ENCODE results near the gene PPP4R3B. TPM values are rescaled to one million over a fixed set of nuclear protein-coding genes. Genes with fewer than 3 reads are reported as not detected.

The PPP4R3B gene
- 29.6 TPM for total RNA-seq
- long read RNA-seq, full-length matches to known transcripts = 11 of 38 reads
- long read RNA-seq, partial matches to known transcripts = 17 of 38 reads
- long read RNA-seq, other reads (novel, unspliced or antisense) = 10 of 38 reads

DNA sequence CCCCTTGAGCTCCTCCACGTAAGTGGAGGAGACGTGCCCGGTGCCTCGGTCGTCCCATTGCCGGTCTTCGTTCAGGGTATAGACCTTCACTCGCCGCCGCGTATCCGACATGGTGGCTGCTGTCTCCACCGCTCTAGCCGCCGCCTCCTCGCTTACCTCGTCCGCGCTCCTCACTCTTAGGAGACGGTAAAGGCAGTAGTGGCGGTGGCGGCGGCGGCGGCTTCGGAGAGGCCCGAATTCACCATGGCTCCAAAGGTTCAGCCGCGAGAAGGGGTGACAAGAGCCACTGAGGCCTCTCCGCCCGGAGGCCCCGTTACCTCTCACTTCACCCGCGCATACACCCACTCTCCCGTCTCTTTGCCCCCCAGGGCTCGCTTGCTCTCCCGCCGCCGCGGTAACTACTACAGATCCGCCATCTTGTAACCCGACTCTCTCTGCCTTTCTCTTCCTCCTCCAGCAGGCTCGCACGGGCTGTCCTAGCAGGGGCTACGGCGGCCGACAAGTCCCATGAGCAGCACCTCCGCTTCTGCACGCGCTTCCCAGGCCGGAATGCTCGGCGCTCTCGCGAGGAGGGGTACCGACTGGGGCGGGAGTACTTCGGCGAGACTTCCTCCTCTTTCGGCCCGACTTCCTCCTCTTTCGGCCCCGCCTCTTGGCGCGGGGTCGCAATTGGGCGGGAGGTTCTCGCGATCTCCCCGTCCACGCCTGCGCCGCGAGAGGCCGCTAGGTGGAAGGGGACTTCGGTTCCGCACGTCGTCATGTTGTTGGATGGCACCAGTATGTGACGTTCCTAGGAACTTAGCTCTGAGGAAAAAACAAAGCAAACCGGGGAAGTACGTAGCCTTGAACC lies at the start of gene PPP4R3B:
TSS of gene PPP4R3B (minus strand) at position 448 of the 850 bp plus-strand sequence. CDS start at position 111, 337 bp downstream.
- intact Hi-C loops (cut with DNase I) = loop anchor here (5.0 to 10.0 kb wide), 3 partner anchors 75 to 333 kb away; partner anchors contain the start of genes CFAP36 and PNPT1

DNA sequence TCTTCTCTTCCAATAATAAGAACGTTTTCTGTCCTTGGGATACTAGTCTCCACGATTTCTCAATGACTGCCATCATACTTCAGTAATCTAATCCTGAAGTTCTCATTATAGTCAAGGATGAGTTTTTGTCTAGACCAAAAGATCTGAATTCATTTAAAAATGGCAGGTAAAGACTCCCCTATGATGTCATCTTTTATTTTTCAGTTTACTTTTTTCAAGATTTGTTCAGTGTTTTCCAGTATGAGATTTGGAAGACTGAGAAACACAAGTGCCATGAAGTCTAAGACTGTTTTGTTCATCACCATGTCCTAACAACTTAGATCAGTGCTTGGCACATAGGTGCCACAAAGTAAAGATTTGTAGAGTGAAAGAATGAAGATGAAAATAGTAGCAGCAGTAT lies 35.8 kb upstream of the PPP4R3B start:
- intact Hi-C loops (cut with DNase I) = no loop called here
- DNase-seq (ENCODE audit: low spot score) = no peak

More for the DNA sequence above, at the start of gene PPP4R3B:
- peak; percentile 99 for DNase-seq (ENCODE audit: low spot score)

DNA sequence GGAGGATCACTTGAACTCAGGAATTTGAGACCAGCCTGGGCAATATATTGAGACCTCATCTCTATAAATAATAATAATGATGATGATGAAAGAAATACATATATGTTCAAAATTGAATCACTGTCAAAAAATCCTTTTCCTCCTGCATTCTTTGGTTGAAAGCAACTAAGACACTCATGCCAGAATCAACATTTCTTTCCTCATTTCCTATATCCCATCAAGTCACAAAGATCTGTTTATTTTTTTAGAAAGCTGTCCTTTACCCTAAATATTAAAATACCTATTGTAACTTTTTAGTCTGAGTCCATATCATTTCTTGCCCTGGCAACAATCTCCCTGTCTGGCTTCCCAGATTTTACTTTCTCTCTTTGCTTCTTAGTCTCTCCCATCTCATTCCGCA lies 31.8 kb upstream of the PPP4R3B start:
- DNase-seq (ENCODE audit: low spot score) = no peak
- intact Hi-C loops (cut with DNase I) = no loop called here

DNA sequence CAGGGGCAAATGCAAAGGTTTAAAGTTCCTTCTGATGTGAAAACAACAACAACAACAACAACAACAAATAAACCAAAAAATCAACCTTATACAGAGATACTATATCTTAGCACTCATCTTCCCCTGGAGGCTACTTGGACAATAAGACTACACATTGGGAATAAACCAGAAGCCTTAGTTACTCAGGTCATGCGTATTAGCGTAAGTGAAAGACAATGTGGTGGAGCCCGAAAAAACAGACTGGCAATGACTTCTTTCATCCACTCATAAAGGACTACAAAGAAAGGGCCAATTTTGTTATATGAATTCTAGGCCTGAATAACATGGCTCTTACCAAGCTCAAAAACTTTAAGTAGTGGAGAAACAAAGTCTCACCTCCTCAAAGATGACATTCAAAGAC lies 19.4 kb upstream of the PPP4R3B start:
- intact Hi-C loops (cut with DNase I) = no loop called here

DNA sequence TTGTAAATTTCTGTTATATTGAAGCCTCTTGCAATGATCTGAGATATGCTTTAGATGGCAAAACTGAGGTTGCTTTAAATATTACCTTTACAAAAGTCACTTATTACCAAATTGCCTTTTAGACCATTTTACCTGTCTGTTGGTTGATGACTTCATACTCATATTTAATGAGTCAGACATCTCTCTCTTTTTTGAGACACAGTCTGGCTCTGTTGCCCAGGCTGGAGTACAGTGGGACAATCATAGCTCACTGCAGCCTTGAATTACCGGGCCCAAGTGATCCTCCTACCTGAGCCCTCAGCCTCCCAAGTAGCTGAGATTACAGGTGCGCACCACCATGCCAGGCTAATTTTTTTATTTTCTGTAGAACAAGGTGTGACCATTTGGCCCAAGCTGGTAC lies 11.5 kb upstream of the PPP4R3B start:
- no peak for DNase-seq (ENCODE audit: low spot score)
- intact Hi-C loops (cut with DNase I) = no loop called here

More for the DNA sequence above, 19.4 kb upstream of the PPP4R3B start:
- DNase-seq (ENCODE audit: low spot score) = no peak

DNA sequence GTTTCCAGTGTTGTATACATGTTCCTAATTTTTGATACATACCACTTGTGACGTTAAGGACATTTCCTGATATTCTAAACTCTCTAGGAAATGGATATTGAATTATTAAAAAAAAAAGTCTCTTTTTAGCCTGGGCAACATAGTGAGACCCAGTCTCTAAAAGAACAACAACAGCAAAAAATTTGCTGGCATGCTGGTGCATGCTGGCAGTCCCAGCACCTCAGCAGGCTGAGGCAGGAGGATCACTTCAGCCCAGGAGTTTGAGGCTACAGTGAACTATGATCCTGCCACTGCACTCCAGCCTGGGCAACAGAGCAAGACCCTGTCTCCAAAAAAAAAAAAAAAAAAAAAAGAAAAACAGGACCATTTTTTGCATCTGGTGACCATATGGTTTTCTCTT lies 10.5 kb upstream of the PPP4R3B start:
- intact Hi-C loops (cut with DNase I) = no loop called here
- DNase-seq (ENCODE audit: low spot score) = no peak

DNA sequence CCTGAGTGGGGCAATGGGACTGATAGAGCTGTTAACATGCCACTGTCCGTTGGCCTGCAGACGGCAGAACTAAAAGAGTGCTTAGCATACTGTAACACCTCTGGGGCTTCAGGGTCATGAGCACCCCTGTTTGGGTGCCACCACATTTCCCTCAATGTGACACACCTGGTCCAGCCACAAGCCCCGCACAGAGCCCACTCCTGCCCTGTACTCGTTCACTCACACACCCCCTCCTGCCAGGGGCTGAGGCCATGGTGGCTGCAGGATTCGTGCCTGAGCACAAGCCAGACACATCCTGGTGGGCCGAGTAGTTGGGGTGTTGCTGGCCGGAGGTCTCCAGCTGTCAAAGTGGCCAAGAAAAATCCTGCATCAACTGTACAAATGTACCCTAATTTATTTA lies 4.4 kb upstream of the PPP4R3B start:
- no peak for DNase-seq (ENCODE audit: low spot score)
- intact Hi-C loops (cut with DNase I) = no loop called here

DNA sequence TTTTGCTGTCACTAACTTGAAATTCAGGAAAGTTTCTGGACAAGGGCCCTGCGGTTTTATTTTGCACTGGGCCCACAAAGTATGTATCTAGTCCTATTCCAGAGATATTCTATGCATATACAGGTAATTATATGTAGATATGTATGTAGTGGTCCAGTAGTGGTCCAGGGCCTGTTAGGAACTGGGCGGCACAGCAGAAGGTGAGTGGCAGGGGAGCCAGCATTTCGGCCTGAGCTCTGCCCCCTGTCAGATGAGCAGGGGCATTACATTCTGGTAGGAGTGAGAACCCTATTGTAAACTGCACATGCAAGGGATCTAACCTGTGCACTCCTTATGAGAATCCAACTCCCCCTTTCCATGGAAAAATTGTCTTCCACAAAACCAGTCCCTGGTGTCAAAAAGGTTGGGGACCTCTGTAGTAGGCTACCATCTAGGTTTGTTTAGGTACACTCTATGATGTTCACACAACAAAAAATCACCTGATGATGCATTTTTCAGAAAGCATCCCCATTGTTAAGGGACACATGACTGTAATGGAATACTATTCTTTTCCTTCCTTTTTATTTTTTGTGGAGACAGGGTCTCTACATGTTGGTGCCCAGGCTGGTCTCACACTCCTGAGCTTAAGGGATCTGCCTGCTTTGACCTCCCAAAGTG lies 2.8 kb upstream of the PPP4R3B start:
- intact Hi-C loops (cut with DNase I) = no loop called here
- no peak for DNase-seq (ENCODE audit: low spot score)

DNA sequence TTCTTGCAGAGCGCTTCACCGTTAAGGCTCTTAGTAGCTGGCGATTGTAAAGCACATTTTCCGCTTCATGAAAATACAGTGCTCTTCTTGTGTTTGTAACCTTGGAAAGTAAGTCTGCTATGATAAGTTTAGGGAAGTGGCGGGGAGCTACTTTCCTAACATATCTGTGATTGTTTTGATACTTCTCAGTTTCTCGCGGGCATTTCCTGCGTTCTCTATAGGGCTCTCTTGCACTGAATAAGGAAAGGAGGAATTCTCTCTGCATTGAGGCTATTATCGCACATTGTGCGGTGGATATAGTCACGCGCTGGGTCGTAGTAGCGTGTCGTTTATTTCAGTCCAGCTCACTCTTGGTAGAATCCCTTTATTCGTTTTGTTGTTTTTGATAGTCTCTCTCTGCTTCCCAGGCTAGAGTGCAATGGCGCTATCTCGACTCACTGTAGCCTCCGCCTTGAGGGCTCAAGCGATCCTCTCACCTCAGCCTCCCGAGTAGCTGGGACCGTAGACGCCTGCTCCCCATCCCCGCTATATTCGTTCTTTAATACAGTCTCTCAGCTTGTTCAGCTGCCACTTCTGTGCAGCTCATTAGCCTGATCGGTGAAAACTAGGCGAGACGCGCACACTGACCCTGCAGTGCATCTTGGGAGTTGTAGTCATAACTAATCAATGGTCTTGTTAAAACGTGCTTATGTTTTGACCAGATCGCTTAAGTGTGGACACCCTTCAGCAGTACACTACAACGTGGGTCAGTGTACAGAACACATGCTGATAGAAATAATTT lies 1.0 kb upstream of the PPP4R3B start:
- intact Hi-C loops (cut with DNase I) = loop anchor here (5.0 to 10.0 kb wide), 3 partner anchors 74 to 334 kb away; partner anchors contain the start of genes CFAP36 and PNPT1
- DNase-seq (ENCODE audit: low spot score) = no peak

DNA sequence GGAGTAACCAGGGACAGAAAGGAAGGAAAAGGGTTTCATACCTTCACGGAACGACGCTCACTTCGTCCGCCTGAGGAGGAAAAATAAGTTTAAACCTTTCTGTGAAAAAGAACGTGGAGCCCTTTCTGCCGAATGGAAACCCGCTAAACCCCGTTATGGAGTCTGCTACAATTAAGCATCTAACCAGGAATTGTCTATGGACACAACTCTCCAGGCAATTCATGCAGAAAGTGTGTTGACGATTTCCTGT lies 528 bp upstream of the PPP4R3B start:
- intact Hi-C loops (cut with DNase I) = loop anchor here (5.0 to 10.0 kb wide), 3 partner anchors 74 to 333 kb away; partner anchors contain the start of genes CFAP36 and PNPT1

DNA sequence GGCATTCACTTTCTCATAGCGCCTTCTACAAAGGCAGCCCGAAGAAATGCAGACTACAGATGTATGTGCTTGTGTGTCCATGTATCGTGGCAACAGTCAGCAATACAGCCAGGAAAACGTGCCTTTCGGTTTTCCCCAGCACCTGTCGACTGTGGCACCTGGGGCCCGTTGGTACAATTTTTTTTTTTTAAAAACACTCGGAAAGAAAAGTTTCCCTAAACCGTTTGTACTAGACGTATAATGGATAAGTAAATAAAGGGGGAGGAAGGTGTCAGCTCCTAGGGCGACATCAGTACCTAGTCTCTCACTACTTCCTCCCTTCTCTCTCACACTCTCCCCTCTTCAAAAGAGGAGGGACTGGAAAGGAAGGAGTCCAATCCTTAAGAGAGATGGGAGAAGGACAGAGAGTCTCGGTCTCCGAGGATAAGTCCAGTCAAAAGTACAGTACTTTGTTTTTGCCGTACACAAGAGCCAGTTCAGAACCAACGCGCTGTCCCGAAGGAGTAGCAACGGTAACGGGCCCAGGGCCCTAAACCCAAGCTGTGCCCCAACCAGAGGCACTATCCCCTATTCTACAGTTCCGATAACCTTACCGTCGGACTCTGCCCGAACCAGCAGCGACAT lies 759 bp downstream of the PPP4R3B start:
- intact Hi-C loops (cut with DNase I) = loop anchor here (5.0 to 10.0 kb wide), 3 partner anchors 76 to 332 kb away; partner anchors contain the start of genes CFAP36 and PNPT1
- no peak for DNase-seq (ENCODE audit: low spot score)

More for the DNA sequence above, 528 bp upstream of the PPP4R3B start:
- no peak for DNase-seq (ENCODE audit: low spot score)

DNA sequence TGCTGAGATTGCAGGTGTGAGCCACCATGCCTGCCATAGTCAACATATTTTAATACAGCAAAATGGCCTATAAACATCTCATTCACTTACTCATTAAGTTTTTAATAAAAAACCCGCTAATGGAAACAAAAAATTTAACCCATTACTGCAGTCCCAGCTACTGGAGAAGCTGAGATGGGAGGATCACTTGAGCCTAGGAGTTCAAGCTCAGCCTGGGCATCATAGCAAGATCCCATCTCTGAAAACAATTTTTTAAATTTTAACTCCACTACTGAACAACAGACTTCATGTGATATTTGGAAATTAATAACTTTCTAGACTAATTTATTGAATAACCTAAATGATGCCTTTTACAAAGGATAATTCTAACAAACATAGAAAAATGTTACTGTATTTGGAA lies 5.4 kb downstream of the PPP4R3B start:
- DNase-seq (ENCODE audit: low spot score) = no peak
- intact Hi-C loops (cut with DNase I) = loop anchor here (10.0 kb wide), 1 partner anchor 327 kb away; no protein-coding TSS in a partner anchor

DNA sequence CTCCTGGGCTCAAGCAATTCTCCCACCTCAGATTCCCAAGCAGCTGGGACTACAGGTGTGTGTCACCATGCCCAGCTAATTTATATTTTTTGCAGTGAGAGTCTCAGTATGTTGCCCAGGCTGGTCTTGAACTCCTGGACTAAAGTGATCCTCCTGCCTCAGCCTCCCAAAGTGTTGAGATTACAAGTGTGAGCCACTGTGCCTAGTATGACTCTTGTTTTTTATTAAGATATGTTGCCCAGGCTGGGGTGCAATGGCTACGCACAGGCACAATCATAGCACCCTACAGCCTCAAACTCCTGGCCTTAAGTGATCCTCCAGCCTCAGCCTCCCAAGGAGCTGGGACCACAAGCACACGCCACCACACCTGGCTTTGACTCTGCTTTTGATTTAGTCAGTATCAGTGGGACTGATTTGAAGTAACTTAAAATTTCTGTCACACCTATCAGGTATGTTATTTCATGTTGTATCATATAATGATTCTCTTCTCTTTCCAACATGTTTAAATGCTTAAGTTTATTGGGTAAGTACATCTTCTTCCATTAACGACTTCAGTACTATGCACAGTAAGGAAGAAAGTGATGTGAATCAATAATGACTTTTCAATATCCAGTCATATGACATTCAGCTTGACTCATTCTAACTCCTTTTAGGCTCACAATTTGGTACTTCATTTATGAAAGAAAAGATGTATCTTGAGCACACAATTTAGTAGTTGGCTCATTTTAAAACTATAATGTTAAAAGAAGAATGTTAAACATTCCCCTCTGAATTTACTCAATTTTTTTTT lies 6.3 kb downstream of the PPP4R3B start:
- intact Hi-C loops (cut with DNase I) = loop anchor here (10.0 kb wide), 1 partner anchor 326 kb away; no protein-coding TSS in a partner anchor
- no peak for DNase-seq (ENCODE audit: low spot score)

DNA sequence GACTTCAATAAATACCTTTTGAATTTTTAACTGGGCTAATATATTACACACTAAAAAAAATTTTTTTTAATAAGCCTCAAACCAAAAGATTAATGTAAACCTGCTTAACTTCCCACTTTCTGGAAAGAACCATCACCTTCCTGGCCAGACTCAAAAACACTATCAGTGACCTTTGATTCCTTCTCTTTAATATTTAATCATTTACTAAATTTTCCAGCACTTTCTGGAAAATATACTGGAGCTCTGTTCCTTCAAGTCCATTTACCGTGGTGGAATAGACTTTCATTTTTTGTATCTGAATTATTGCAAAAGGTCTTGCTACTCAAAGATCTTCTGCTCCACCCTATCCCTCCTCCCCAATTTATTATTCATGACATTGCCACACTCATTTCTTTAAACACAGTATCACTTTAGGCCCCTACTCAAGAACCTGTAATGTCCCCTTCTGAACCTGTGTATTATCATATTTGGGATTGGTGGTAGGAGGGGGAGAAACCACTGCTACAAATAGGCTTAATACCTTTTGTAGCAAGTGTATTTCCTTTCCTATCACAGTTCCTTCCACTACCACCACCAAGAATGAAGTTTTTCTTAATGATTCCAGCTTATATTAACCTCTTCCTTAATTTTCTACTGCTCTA lies 7.4 kb downstream of the PPP4R3B start:
- intact Hi-C loops (cut with DNase I) = loop anchor here (10.0 kb wide), 1 partner anchor 325 kb away; no protein-coding TSS in a partner anchor

DNA sequence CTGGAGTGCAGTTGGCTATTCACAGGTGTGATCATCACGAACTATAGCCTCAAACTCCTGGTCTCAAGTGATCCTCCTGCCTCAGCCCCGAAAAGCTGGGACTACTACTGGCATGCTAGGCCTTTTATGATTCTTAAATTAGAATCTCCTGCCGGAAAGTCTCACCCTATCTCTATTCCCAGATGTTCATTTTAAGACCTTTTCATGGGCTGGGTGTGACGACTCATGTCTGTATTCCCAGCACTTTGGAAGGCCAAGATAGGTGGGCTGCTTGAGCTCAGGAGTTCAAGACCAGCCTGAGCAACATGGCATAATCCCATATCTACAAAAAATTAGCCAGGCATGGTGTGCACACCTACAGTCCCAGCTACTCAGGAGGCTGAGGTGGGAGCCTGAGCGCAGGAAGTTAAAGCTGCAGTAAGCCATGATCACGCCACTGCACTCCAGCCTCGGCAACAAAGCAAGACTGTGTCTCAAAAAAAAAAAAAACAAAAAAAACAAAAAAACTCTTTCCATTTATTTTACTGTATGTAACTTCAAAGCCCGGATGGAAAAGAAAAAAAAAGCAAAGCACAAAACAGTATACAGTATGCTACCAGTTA lies 8.1 kb downstream of the PPP4R3B start:
- no peak for DNase-seq (ENCODE audit: low spot score)
- intact Hi-C loops (cut with DNase I) = no loop called here

More for the DNA sequence above, 7.4 kb downstream of the PPP4R3B start:
- no peak for DNase-seq (ENCODE audit: low spot score)

DNA sequence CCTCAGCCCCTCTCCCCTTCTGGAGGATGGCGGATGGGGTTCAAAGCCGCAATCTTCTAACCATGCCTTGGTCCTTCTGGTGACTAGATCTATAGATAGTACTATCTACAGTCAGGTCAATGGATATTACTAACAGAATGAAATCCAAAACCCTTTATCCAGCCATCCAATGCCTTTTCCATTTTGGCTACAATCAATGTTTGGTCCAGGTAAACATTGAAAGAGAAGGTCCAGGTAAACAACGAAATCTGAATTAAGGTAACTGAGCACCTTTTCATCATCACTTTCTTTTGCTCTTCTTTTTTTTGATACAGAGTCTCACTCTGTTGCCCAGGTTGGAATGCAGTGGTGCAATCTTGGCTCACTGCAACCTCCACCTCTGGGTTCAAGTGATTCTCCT lies 9.7 kb downstream of the PPP4R3B start:
- intact Hi-C loops (cut with DNase I) = no loop called here
- no peak for DNase-seq (ENCODE audit: low spot score)

DNA sequence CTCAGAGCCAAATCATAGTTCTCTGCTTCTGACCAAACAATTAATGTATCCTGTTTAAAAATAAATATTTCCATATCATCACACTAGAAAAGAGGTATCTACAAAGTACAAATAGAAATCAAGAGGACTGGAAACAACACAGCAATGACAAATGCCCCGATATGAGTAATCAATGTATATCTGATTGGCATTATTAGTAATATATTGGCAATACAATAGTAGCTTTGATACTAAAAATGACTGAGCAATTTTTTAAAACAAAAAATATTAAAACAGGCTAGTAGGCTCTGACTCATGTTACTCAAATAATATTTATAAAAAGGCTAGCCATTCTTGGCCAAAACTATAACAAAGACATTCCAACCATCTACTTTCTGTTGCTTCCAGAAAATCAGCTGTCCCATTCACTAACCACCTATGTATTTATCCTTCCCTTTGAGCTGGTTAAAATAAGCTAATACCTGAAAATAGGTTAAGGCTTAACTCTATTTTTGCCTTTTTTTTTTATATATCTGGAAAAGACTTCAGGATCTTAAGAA lies 13.3 kb downstream of the PPP4R3B start:
- no peak for DNase-seq (ENCODE audit: low spot score)
- intact Hi-C loops (cut with DNase I) = no loop called here
